Measurements from ENCODE around the gene RELL2.
A peak's percentile ranks its signal among the peaks of the same experiment; 100 is the strongest.

Gene RELL2

DNA sequence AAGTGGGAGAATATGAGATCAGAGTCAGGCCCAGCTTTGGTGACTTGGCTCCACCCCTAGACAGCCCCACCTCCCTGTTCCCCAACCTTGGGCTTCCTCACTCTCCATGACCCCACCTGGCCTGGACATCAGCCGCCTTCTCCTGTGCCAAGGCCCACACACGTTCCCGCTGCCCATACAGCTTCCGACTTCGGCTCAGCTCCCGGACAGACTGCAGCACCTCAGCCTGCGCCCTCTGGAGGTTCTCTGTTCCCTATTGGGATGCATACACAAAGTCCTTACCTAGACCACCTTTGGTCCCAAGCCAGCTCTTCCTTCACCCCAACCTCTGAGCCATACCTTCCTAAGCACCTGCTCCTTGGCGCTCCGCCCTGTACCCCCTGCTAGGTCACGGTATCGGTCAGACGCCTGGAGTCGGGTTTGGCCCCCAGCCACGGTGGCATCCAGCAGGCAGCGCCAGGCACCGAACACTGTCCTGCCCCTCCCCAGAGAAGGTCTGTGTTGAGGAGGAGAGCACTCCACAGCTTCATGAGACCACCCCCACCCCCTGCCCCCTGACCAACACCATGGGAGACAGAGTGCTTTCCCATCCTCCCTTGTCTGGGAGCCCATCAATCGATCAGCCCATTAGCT is 12.4 kb downstream of the RELL2 start:
- no peak for DNase-seq (ENCODE audit: low spot score)

GRCh38 chr5:141649972-141650371 is 13.2 kb downstream of the RELL2 start:
- DNase-seq (ENCODE audit: low spot score): no peak

- peak; percentile 83 for DNase-seq (ENCODE audit: low spot score)
Observed at GRCh38 chr5:141650851-141651727, 14.3 kb downstream of the RELL2 start, which contains the start of gene FCHSD1. TSS of gene FCHSD1 (minus strand) at chr5:141651418. CDS start at chr5:141651368, 50 bp downstream.

- DNase-seq (ENCODE audit: low spot score): no peak
Observed at GRCh38 chr5:141651728-141652105, 14.9 kb downstream of the RELL2 start.

DNA sequence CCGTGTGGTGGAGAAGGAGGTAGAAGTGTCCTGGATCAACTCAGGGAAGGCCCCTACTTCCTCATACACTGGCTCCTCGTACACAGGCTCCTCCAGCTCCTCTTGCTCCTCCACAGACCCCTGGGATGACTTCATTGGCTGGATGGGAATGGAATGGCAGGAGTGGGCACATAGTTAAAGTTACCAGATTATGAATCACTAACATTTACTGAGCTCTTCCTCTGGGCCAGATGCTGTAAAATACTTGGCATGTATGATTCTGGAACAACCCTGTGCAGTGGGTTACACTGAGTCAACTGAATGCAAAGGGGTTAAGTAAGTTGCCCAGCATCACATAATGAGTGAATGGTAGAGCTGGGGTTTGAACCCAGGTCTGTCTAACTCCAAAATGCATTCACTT is 17.5 kb downstream of the RELL2 start:
- DNase-seq (ENCODE audit: low spot score): no peak

DNA sequence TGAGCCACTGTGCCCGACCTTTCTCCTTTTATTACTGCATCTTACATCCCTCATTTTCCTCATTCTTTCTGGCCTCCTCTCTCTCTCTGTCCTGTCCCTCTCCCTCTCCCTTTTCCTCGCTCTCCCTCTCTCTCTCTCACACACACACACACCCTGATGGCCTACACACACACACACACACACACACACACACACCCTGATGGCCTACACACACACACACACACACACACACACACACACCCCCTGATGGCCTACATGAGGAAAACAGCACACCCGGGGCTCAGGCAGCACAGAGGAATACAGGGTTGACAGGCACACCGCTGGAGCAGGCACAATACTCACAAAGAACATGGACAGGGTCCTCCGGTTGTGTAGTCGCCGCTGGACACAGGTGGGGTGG is 18.2 kb downstream of the RELL2 start:
- no peak for DNase-seq (ENCODE audit: low spot score)

- no peak for DNase-seq (ENCODE audit: low spot score)
Observed at GRCh38 chr5:141656396-141656795, 19.6 kb downstream of the RELL2 start.

DNA sequence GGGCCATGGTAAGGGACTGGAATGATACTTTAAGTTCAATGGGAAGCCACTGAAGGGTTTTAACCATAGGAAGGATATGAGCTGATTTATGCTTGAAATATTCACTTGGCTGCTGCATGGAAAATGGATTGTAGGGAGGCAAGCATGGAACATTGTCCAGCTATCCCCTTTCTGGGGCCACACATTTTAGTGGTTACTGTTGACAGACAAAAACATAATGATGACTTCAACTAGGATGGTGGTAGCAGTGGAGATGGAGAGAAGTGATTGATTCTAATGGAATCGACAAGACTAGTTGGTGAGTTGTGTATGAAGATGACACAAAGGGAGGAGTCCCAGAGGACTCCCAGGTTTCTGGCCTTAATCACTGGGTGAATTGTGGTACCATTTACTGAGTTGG is 20.6 kb downstream of the RELL2 start:
- no peak for DNase-seq (ENCODE audit: low spot score)

GRCh38 chr5:141657937-141658545 is 21.2 kb downstream of the RELL2 start:
- no peak for DNase-seq (ENCODE audit: low spot score)

- no peak for DNase-seq (ENCODE audit: low spot score)
Observed at GRCh38 chr5:141662028-141662427, 25.2 kb downstream of the RELL2 start.

GRCh38 chr5:141663506-141663905 is 26.7 kb downstream of the RELL2 start:
- no peak for DNase-seq (ENCODE audit: low spot score)

DNA sequence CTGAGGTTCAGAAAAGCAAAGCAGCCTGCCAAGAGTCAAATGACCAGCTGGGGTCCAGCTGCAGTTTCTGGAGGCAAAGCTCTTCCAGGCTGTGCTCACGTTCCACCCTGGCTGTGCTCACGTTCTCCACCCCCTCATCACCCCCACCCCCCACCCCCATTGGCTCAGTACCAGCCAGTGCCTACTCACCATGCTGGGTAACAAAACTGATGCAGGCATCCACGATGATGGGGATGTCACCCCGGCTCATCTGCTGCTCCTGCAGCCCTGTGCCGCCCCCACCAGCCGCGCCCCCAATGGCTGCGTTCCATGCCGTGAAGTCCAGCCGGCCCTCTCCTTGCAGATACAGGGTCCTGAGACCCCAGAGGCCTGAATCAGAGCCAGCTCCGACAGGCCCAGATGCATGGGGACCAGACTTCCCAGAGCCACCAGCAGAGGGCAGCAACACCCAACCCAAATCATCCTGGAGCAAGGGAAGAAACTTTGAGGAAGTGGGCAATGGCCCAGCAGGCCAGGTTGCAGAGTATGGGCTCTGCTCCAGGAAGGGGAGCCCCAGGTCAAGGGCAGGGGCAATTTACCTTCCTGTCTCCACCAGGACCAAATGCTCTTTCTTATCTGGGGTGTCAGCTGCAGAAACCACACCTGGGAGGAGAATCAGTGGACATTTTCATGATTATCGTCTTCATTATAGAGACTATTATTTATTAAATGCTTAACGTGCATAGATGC is 28.1 kb downstream of the RELL2 start:
- DNase-seq (ENCODE audit: low spot score): peak; percentile 75

- no peak for DNase-seq (ENCODE audit: low spot score)
Observed at GRCh38 chr5:141665995-141666940, 29.5 kb downstream of the RELL2 start.

- DNase-seq (ENCODE audit: low spot score): no peak
Observed at GRCh38 chr5:141668601-141669265, 31.9 kb downstream of the RELL2 start.

GRCh38 chr5:141669520-141669919 is 32.7 kb downstream of the RELL2 start:
- DNase-seq (ENCODE audit: low spot score): no peak

- DNase-seq (ENCODE audit: low spot score): no peak
Observed at GRCh38 chr5:141672071-141672840, 35.5 kb downstream of the RELL2 start.

DNA sequence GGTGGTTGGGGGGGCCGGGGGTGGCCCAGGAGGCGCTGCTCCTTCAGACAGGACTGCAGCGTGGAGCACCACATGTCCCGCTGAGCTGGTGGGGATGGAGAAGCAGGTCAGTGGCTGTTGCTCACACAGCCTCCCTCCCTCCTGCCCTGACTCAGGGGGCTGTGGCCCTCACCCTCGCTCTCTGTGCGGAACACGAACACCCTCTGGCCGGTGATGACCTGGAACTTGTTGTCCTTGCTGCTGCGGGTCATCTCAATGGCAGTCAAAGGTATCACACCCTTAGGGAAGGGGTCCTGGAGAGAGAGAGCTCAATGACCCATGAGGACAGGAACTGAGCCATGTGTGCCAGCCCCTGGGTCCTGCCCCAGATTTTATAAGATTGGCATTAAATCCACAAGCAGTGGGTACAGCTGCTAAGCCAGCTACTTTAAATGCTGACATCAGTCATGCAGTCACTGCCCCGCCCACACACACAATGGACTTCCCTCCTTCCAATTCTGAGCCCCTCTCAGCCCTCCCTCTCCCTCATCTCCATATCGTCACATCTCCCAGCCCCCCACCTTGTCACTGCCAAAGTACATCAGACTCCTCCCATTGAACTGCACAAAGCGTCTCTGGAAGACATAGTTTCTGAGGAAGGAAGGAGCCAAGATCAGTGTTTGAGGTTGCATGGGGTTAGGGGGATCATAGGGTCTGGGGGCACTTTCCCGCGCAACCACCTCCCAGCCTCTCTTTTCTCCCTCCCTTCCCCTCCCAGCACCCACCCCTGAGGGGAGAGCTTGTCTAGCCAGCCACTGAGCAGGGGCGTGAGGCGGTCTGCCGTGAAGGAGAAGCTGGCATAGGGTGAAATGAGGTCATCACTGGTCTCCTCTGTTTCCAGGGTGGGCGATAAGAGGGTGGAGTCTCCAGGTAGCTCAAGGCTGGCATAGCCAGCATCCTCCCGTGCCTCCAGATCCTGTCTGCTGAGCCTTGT is 36.3 kb downstream of the RELL2 start:
- DNase-seq (ENCODE audit: low spot score): no peak

DNA sequence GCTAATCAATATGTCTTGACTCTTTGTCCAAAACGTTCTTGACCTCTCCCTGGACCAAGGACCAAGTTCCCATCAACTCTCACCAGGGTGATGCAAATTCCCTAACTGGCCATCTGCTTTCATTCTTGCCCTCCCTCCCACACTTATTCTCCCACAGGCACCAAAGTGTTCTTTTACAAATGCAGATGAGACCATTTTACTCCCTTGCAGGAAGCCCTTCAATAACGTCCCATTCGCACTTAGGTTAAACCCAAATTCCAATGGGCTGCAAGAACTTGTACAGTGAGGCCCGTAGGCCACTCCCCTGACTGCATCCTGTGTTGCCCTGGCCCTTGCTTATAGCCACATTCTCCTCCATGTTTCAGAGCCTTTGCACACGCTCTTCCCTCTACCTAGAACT is 38.0 kb downstream of the RELL2 start:
- no peak for DNase-seq (ENCODE audit: low spot score)

DNA sequence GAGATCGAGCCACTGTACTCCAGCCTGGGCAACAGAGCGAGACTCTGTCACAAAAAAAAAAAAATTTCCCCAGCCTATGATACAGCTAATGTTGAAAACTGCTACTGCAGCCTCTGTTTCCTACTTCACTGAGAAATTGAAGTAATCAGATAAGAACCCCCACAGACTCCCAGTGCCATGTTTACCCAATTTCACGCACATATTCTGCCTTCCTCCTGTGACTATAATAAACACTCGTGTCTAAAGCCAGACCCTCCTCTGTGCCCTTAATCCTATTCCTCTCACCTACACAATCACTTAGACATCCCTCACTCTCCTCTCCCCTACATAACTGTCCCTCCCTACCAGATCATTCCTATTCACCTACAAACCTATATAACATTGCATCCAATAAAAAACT is 38.9 kb downstream of the RELL2 start:
- no peak for DNase-seq (ENCODE audit: low spot score)
